Endothelial cell (in vitro differentiated cells): ENCODE results near the gene ITPA. TPM values are rescaled to one million over a fixed set of nuclear protein-coding genes. Genes with fewer than 3 reads are reported as not detected.
A peak's percentile ranks its signal among the peaks of the same experiment; 100 is the strongest.

Experiments used
- DNase-seq: peaks from one replicate; pipeline ENCODE4 v3.0.0; 2021; ENCODE audit warnings: low spot score
- H3K27ac Mint-ChIP-seq: one replicate; pipeline ENCODE4 v1.8.0; 2021; ENCODE audit warnings: mixed read lengths, inconsistent platforms; ENCODE audit not compliant: unreplicated experiment
- H3K27me3 Mint-ChIP-seq: one replicate; pipeline ENCODE4 v1.8.0; 2021; ENCODE audit warnings: mild to moderate bottlenecking, moderate library complexity, mixed read lengths, inconsistent platforms; ENCODE audit not compliant: unreplicated experiment
- H3K36me3 Mint-ChIP-seq: one replicate; pipeline ENCODE4 v1.8.0; 2021; ENCODE audit warnings: mild to moderate bottlenecking, low read depth, mixed read lengths, inconsistent platforms; ENCODE audit not compliant: unreplicated experiment
- H3K4me1 Mint-ChIP-seq: one replicate; pipeline ENCODE4 v1.8.0; 2021; ENCODE audit warnings: mild to moderate bottlenecking, mixed read lengths, inconsistent platforms; ENCODE audit not compliant: unreplicated experiment
- H3K4me3 Mint-ChIP-seq: one replicate; pipeline ENCODE4 v1.8.0; 2021; ENCODE audit warnings: mild to moderate bottlenecking, mixed read lengths, inconsistent platforms; ENCODE audit not compliant: unreplicated experiment
- H3K9me3 Mint-ChIP-seq: one replicate; pipeline ENCODE4 v1.8.0; 2021; ENCODE audit warnings: mixed read lengths, inconsistent platforms; ENCODE audit not compliant: unreplicated experiment
- CTCF ChIP-seq: fragments of 200-600 bp; sonication (generic); IDR thresholded peaks from one replicate; pipeline ENCODE4 v1.5.0; 2021; ENCODE audit warnings: antibody characterized with exemption; ENCODE audit not compliant: unreplicated experiment
- total RNA-seq: library from RNA; stranded (reverse); fragmentation: NEBNext Ultra II Directional; extraction: Animal tissue kit (Norgen Biotek cat#: 25700); gene quantifications from one replicate; pipeline ENCODE4 v1.2.1, GENCODE V29; 2021; ENCODE audit not compliant: unreplicated experiment

ITPA gene
- total RNA-seq, 1 donor from 2014 or later = 45.9 TPM

GRCh38 chr20:3242172-3242692 is 32.9 kb downstream of the ITPA start:
- TF ChIP-seq CTCF = no peak
- Mint-ChIP-seq H3K36me3 (peaks cover 9% of the 10 kb centered on the region), H3K27ac (peak overlapping the region; percentile 14), H3K4me3 (no peak overlapping the region), H3K4me1 (peaks cover 10% of the 10 kb centered on the region), H3K9me3 (no peaks in the 10 kb centered on the region), H3K27me3 (peaks cover 19% of the 10 kb centered on the region)
- no peak for DNase-seq

- Mint-ChIP-seq H3K27me3 (peaks cover 16% of the 10 kb centered on the region), H3K4me3 (no peak overlapping the region), H3K4me1 (peaks cover 10% of the 10 kb centered on the region), H3K9me3 (no peaks in the 10 kb centered on the region), H3K36me3 (peaks cover 7% of the 10 kb centered on the region), H3K27ac (no peak overlapping the region)
- no peak for DNase-seq
- no peak for TF ChIP-seq CTCF
Measured at GRCh38 chr20:3243718-3244358, 34.5 kb downstream of the ITPA start.

GRCh38 chr20:3244613-3245012 is 35.3 kb downstream of the ITPA start:
- Mint-ChIP-seq H3K27me3 (peaks cover 15% of the 10 kb centered on the region), H3K9me3 (no peaks in the 10 kb centered on the region)

GRCh38 chr20:3245156-3245555 is 35.9 kb downstream of the ITPA start:
- Mint-ChIP-seq H3K4me1 (peaks cover 3% of the 10 kb centered on the region), H3K36me3 (peaks cover 7% of the 10 kb centered on the region), H3K9me3 (no peaks in the 10 kb centered on the region), H3K4me3 (no peak overlapping the region), H3K27ac (no peak overlapping the region), H3K27me3 (peaks cover 13% of the 10 kb centered on the region)
- TF ChIP-seq CTCF = no peak
- no peak for DNase-seq

More at GRCh38 chr20:3244613-3245012, 35.3 kb downstream of the ITPA start:
- Mint-ChIP-seq H3K27ac (no peak overlapping the region), H3K4me1 (peaks cover 9% of the 10 kb centered on the region), H3K4me3 (no peak overlapping the region), H3K36me3 (peaks cover 7% of the 10 kb centered on the region)
- DNase-seq = no peak
- no peak for TF ChIP-seq CTCF

GRCh38 chr20:3245711-3246110 is 36.4 kb downstream of the ITPA start:
- Mint-ChIP-seq H3K36me3 (peaks cover 7% of the 10 kb centered on the region), H3K27me3 (peaks cover 11% of the 10 kb centered on the region), H3K4me1 (peaks cover 3% of the 10 kb centered on the region), H3K4me3 (no peak overlapping the region), H3K9me3 (no peaks in the 10 kb centered on the region), H3K27ac (no peak overlapping the region)
- TF ChIP-seq CTCF = no peak
- DNase-seq = no peak
